Effector memory CD8-positive, alpha-beta T cell (primary cell): Measurements from ENCODE around the gene ERG.

Experiments
- ATAC-seq: fragments of 150-1000 bp; cut with Tn5 transposase; replicated peaks from 2 replicates; pipeline ENCODE4 v1.10.0; 2021; ENCODE audit warnings: mild to moderate bottlenecking, moderate library complexity
- DNase-seq, 3 experiments: peaks; one replicate each; pipeline ENCODE4 v3.0.0; 2021
- H3K27ac Mint-ChIP-seq, 2 donors: one replicate each; pipeline ENCODE4 v1.8.0; 2022; ENCODE audit warnings: mild to moderate bottlenecking in 2 of 2, mixed read lengths in 2 of 2, moderate library complexity in 2 of 2
- H3K27me3 Mint-ChIP-seq, 2 donors: one replicate each; pipeline ENCODE4 v1.8.0; 2022; ENCODE audit warnings: mixed read lengths in 2 of 2
- H3K36me3 Mint-ChIP-seq: one replicate; pipeline ENCODE4 v1.8.0; 2022; ENCODE audit warnings: mild to moderate bottlenecking, moderate library complexity, mixed read lengths; ENCODE audit not compliant: insufficient read depth
- H3K4me1 Mint-ChIP-seq, 2 donors: one replicate each; pipeline ENCODE4 v1.8.0; 2022; ENCODE audit warnings: low read depth in 2 of 2, mixed read lengths in 2 of 2
- H3K4me3 Mint-ChIP-seq, 2 donors: one replicate each; pipeline ENCODE4 v1.8.0; 2022; ENCODE audit warnings: mild to moderate bottlenecking in 2 of 2, mixed read lengths in 2 of 2, moderate library complexity in 2 of 2
- H3K9me3 Mint-ChIP-seq, 2 donors: one replicate each; pipeline ENCODE4 v1.8.0; 2022; ENCODE audit warnings: mixed read lengths in 2 of 2

Gene ERG

GRCh38 chr21:38511662-38512243 lies 13.5 kb upstream of the ERG start:
- Mint-ChIP-seq H3K9me3 (peaks cover 0 to 1% of the 10 kb centered on the region in 2 donors), H3K27me3 (peaks cover 9 to 10% of the 10 kb centered on the region in 2 donors), H3K27ac (no peak overlapping the region), H3K36me3 (no peaks in the 10 kb centered on the region), H3K4me1 (no peaks in the 10 kb centered on the region), H3K4me3 (no peak overlapping the region)
- DNase-seq (no peak), ATAC-seq (no peak)

GRCh38 chr21:38511198-38511597 lies 12.9 kb upstream of the ERG start:
- Mint-ChIP-seq H3K36me3 (no peaks in the 10 kb centered on the region), H3K27me3 (peaks cover 14% of the 10 kb centered on the region in 2 donors), H3K27ac (no peak overlapping the region), H3K4me1 (no peaks in the 10 kb centered on the region), H3K9me3 (peaks cover 0 to 1% of the 10 kb centered on the region in 2 donors), H3K4me3 (no peak overlapping the region)
- ATAC-seq (no peak), DNase-seq (no peak)

- DNase-seq (no peak), ATAC-seq (no peak)
- Mint-ChIP-seq H3K4me1 (no peaks in the 10 kb centered on the region), H3K9me3 (peaks cover 0 to 1% of the 10 kb centered on the region in 2 donors), H3K27me3 (peaks cover 25 to 29% of the 10 kb centered on the region in 2 donors), H3K4me3 (no peak overlapping the region), H3K27ac (no peak overlapping the region), H3K36me3 (no peaks in the 10 kb centered on the region)
Measured at GRCh38 chr21:38507374-38507942, 9.2 kb upstream of the ERG start.

- Mint-ChIP-seq H3K4me3 (no peak overlapping the region), H3K9me3 (peaks cover 0 to 1% of the 10 kb centered on the region in 2 donors), H3K36me3 (no peaks in the 10 kb centered on the region), H3K4me1 (no peaks in the 10 kb centered on the region), H3K27ac (no peak overlapping the region), H3K27me3 (peaks cover 31 to 35% of the 10 kb centered on the region in 2 donors)
- ATAC-seq (no peak), DNase-seq (no peak)
Measured at GRCh38 chr21:38506661-38507281, 8.5 kb upstream of the ERG start.

DNA sequence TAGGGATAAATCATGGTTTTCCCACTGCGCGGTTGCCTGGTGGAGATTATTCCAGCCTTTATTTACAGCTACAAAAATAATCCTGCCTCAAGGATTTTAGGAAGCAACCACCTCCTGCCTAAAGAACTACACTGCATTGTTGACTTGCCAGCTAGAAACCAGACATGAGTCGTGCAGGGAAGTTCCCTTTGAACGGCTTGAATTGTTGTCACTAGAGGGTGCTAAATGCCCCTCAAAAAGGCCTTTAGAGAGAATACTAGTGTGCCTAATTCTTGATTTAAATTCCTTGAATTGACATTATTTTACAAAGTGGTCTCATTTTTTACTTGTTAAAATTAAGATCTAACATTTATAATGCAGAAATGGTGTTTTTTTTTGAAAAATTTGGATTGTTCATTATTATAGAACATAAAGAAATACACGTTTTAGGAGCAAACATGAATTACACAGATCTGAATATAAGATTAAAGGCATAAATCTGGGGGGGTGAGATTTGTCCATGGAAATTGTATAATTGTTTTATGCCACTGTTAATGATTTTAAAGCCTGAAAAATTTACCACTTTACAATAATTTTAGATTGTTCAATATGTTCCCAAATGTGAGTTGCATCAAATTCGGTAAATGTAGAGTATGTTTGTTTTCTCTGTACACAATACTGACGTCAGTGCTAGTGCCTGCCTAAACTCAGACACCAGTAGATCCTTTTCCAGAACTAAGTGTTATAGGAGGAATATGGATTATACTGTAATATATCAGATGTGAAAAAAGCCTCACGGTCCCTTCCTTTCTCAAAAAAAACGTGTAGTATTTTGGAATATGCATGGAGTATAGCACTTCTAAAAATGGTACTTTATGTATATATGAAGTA lies 7.6 kb upstream of the ERG start:
- DNase-seq = no peak
- Mint-ChIP-seq H3K9me3 (peaks cover 0 to 1% of the 10 kb centered on the region in 2 donors), H3K4me1 (no peaks in the 10 kb centered on the region), H3K27ac (no peak overlapping the region), H3K36me3 (no peaks in the 10 kb centered on the region), H3K27me3 (peaks cover 37 to 42% of the 10 kb centered on the region in 2 donors), H3K4me3 (no peak overlapping the region)
- ATAC-seq = no peak

DNA sequence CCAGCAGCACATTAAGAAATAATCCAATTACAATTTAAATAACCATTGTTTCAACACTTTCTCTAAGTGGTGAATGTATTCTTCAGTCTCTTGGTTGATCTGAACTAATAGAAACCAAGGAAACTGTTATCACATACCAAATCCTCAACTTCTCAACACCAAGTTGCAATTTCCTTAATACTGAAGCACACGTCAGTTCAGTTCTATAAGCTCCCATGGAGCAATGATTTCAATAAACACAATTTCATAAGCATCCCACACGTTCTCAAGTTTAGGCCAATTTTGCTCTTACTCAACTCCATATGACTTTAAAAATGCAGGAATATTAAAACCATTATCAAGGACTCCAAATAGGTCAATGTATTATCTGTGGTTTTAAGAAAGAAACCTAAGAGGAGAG lies 5.8 kb upstream of the ERG start:
- Mint-ChIP-seq H3K27me3 (peaks cover 43 to 52% of the 10 kb centered on the region in 2 donors), H3K4me1 (no peaks in the 10 kb centered on the region), H3K4me3 (no peak overlapping the region), H3K36me3 (no peaks in the 10 kb centered on the region), H3K27ac (no peak overlapping the region), H3K9me3 (peaks cover 0 to 1% of the 10 kb centered on the region in 2 donors)
- ATAC-seq = no peak
- DNase-seq = no peak

DNA sequence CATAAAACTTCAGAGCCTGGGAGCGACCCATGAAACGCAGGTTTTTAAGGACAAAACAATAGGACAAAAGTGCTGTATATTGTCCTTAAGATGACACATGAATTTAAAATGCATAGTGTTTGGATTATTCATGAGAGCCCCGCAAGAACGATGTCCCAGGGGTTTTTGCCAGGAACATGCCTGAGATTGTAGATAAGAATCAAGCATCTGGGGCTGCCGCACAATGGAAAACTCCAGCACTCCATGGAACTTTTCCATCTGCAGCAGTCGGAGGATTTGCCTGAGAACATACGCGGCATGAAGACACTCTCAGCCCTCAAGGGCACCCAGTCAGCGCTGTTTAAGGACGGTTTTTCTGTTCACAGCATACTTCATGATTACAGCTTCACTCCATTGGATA lies 5.3 kb upstream of the ERG start:
- H3K36me3 Mint-ChIP-seq = no peaks in the 10 kb centered on the region
- H3K4me3 Mint-ChIP-seq = no peak overlapping the region
- H3K27me3 Mint-ChIP-seq = peaks cover 43 to 55% of the 10 kb centered on the region in 2 donors
- peaks cover 0 to 1% of the 10 kb centered on the region in 2 donors for H3K9me3 Mint-ChIP-seq
- ATAC-seq = no peak
- H3K27ac Mint-ChIP-seq = no peak overlapping the region
- H3K4me1 Mint-ChIP-seq = no peaks in the 10 kb centered on the region
- DNase-seq = no peak

- ATAC-seq (no peak), DNase-seq (no peak)
- no peaks in the 10 kb centered on the region for H3K9me3 Mint-ChIP-seq
- no peaks in the 10 kb centered on the region for H3K36me3 Mint-ChIP-seq
- no peaks in the 10 kb centered on the region for H3K4me1 Mint-ChIP-seq
- H3K27me3 Mint-ChIP-seq = peaks cover 40 to 58% of the 10 kb centered on the region in 2 donors
- H3K27ac Mint-ChIP-seq = no peak overlapping the region
- H3K4me3 Mint-ChIP-seq = no peak overlapping the region
Measured at GRCh38 chr21:38500073-38500472, 1.8 kb upstream of the ERG start.

- no peak for ATAC-seq
- peaks cover 42 to 56% of the 10 kb centered on the region in 2 donors for H3K27me3 Mint-ChIP-seq
Measured at GRCh38 chr21:38499296-38499695, 1.0 kb upstream of the ERG start.

GRCh38 chr21:38496224-38496623 lies 2.1 kb downstream of the ERG start:
- Mint-ChIP-seq H3K9me3 (no peaks in the 10 kb centered on the region), H3K36me3 (no peaks in the 10 kb centered on the region), H3K27me3 (peaks cover 37 to 51% of the 10 kb centered on the region in 2 donors), H3K4me3 (no peak overlapping the region), H3K4me1 (no peaks in the 10 kb centered on the region), H3K27ac (no peak overlapping the region)
- no peak for DNase-seq
- ATAC-seq = no peak

More at GRCh38 chr21:38499296-38499695, 1.0 kb upstream of the ERG start:
- Mint-ChIP-seq H3K27ac (no peak overlapping the region), H3K4me1 (no peaks in the 10 kb centered on the region), H3K9me3 (no peaks in the 10 kb centered on the region), H3K4me3 (no peak overlapping the region), H3K36me3 (no peaks in the 10 kb centered on the region)
- DNase-seq = no peak

- no peak overlapping the region for H3K27ac Mint-ChIP-seq
- DNase-seq (no peak), ATAC-seq (no peak)
- H3K9me3 Mint-ChIP-seq = no peaks in the 10 kb centered on the region
- peaks cover 36 to 49% of the 10 kb centered on the region in 2 donors for H3K27me3 Mint-ChIP-seq
- H3K36me3 Mint-ChIP-seq = no peaks in the 10 kb centered on the region
- H3K4me1 Mint-ChIP-seq = no peaks in the 10 kb centered on the region
- no peak overlapping the region for H3K4me3 Mint-ChIP-seq
Measured at GRCh38 chr21:38495696-38496095, 2.6 kb downstream of the ERG start.

DNA sequence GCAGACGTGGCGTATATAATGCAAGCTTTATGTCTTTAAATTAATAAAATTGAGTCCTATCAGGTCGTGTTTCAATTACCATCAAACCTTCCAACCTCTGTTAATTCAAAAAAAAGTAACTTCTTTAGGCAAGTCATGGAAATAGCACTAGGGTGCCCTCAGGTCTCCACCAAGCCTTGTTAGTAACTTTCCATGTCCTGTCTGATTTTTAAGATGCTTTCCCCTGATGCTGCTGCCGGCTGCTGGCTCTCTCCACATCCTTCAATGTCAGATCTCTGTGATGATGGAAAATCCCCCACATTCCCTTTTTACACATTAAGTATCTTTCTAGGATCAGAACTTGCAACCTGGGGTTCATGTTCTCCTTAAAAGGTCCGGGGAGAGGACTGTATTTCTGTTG lies 3.0 kb downstream of the ERG start:
- H3K36me3 Mint-ChIP-seq = no peaks in the 10 kb centered on the region
- H3K4me3 Mint-ChIP-seq = no peak overlapping the region
- ATAC-seq (no peak), DNase-seq (no peak)
- H3K27ac Mint-ChIP-seq = no peak overlapping the region
- H3K4me1 Mint-ChIP-seq = no peaks in the 10 kb centered on the region
- peaks cover 36 to 52% of the 10 kb centered on the region in 2 donors for H3K27me3 Mint-ChIP-seq
- H3K9me3 Mint-ChIP-seq = no peaks in the 10 kb centered on the region

DNA sequence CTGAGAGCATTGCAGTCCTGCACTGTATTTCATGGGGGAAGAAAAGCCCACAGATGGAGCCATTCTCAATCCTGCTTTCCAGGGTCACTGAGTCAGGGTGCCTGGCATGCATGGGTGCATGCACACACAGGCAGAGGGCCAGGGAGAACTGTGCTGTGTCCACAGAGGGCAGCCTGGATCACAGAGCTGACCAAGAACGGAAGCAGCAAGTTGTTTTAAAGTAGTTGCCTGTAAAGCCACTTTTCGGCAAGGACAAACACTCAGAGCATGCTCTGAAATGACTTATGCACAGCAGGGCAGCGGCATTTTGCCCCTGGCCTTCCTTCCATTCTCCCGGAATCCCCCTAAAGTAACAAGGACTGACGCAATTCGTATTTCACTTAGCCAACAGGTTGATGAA lies 3.6 kb downstream of the ERG start:
- Mint-ChIP-seq H3K4me3 (no peak overlapping the region), H3K27me3 (peaks cover 36 to 53% of the 10 kb centered on the region in 2 donors), H3K36me3 (no peaks in the 10 kb centered on the region), H3K4me1 (no peaks in the 10 kb centered on the region), H3K27ac (no peak overlapping the region), H3K9me3 (no peaks in the 10 kb centered on the region)
- ATAC-seq = no peak
- DNase-seq = no peak
